GM21390 (cell line): ENCODE data around the gene ELMO2.

Experiments
- ATAC-seq: cut with Tn5 transposase; IDR thresholded peaks from one replicate; pipeline ENCODE4 v1.9.1; 2021; ENCODE audit not compliant: unreplicated experiment

The ELMO2 gene

GRCh38 chr20:46353500-46354206 lies 52.8 kb downstream of the ELMO2 start:
- no peak for ATAC-seq

- no peak for ATAC-seq
These were observed 54.0 kb downstream of the ELMO2 start for GRCh38 chr20:46352370-46352938.

GRCh38 chr20:46351357-46352058 lies 54.9 kb downstream of the ELMO2 start:
- no peak for ATAC-seq

DNA sequence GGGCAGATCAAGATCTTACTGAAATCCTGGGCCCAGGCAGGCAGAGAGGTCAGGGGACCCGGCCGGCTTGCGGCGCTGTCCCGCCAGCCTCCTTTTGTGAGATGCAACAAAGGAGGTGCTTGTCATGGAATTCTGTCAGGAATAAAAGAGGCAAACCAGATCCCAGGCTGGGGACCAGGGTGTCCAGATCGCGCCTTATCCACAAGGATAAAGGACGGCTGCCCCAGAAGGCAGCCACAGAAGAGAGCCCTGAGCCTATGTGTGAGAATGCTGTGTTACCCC lies 55.5 kb downstream of the ELMO2 start:
- ATAC-seq: no peak

DNA sequence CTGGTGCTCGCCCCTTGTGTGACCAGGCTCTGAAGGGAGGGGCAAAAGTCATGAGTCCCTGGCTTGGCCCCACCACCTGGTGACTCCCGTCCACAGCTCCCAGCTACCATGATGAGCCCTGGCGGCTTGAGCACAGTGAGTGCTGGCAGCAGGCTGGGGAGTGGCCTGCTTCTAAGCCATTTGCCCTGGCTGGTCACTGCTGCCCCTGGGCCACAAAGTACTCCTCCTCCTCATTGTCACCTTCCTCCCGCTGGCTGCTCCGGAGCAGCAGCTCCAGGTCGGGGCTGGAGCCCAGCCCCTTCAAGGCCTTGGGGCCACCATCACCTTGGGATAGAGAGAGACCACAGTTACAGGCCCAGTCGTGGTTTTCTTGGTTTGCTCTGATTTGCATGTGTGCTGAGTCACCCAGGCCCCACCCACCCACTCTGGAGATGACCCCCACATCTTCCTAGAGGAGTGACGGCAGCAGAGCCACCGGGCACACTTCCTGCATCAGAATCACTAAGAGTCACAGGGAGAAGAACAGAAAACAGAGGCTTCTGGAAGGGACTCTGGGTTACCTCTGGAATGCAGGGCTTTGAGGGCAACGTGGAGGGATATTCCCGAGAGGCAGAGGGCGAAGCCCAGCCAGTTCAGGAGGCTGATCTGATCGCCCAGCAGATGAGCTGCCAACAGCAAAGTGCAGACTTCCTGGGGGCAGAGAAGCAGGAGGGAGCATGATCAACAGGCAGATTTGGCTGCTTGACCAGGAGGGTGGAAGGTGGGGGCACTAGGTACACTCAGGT lies 56.0 kb downstream of the ELMO2 start:
- ATAC-seq: peak; percentile 73

- ATAC-seq: no peak
These were observed 56.7 kb downstream of the ELMO2 start for GRCh38 chr20:46349742-46350056.

GRCh38 chr20:46349035-46349741 lies 57.2 kb downstream of the ELMO2 start:
- ATAC-seq: no peak

DNA sequence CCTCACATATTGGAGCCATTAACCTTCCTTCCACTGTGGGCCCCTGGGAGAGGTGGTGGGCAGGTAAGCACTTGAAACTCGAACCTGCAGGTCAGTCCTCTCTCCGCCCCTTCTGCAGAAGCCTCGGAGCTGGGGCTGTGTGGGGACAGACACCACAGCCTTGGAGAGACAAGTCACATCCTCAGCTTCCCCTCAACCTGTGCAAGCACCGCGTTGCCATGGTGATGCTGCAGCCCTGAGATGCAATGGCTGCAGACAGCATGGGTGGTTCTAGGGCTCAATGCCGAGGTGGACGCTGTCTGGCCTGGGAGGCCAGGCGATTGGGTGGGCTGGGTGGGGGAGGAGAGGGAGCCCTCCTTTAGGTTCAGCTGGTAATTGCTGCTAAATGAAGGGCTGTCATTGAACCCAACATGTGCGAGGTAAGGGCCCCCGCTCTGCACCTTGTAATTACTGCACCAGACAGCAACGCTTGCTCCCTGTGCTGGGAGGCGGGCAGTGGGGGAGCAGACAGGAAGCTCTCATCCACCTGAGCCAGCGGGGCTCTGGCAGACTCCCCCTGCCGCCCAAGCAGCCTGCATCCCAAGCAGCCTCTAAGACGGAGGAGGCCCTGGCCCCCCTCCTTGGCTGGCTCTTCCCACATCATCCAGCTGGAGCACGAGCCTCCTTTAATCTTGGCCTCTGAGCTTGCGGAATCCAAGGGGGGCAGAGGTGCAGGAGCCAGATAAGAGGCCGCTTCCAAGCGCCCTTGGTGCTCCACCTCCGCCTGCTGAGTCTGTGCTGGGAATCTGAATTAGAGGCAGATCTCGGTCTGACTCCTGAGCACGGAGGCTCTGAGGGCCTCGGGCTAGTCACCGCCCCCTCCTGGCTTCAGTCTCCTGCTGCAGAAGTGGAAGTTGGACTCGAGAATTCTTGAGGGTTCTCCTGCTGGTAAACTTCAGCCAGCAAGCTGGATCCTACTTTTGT lies 58.3 kb downstream of the ELMO2 start:
- no peak for ATAC-seq

DNA sequence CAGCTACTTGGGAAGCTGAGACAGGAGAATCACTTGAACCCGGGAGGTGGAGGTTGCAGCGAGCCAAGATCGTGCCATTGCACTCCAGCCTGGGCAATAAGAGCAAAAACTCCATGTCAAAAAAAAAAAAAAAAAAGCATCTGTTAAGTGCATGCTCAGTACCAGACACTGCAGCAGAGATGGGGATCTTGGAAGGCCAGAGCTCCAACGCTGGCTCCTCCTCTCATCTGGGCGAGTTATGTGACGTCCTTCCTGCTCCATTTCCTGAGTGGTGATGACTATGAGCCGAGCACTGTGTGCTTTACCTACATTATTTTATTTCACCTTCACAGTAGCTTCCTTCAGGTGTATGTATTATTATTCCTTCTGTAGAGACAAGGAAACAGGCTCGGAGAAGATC lies 59.6 kb downstream of the ELMO2 start:
- ATAC-seq: no peak

- ATAC-seq: no peak
These were observed 61.8 kb downstream of the ELMO2 start for GRCh38 chr20:46344488-46345162.

DNA sequence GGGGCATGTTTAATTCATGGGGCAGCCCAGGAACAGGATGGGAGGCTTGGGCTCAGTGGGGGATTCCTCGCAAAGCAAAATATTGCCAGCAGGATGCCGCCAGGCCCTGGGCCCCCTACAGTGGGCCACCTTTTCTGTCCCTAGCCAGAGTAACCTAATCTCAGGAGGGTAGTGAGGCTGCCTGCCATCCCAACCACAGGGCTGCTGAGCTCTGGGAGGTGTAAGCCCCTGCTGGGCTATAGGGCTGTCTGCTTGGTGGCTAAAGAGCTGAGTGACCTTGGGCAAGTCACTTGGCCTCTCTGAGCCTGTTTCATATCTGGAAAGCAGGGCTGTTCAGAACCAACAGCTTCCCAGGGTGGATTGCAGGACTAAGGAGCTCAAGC lies 62.4 kb downstream of the ELMO2 start:
- no peak for ATAC-seq

DNA sequence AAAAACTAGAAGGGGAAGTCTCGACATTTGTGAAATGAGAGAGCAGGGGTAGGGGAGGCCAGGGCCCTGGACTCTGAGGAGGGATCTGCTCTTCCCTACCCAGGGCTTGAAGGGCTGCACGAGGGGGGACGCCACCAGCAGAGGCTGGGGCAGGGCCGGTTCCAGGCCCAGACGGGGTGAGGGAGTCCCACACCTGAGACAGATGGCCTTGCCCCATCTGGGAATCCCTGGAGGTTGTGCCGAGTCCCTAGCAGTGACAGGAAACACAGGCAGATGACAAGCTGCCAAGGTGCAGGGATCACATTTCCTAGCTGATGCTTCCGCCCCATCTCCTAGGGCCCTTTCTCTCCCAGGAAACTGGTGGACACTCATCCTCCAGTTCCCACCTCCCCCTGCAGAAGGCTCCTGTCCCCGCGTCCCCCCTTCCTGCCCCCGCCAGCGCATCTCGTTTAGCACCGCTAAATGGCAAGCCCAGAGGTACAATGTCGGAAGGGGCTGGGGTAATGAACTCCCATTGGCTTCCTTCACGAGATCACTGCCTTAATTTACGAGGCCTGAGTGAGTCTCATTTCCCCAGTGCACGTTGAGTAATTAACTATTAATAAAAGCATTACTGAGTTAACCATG lies 63.0 kb downstream of the ELMO2 start:
- no peak for ATAC-seq

- ATAC-seq: no peak
These were observed 63.7 kb downstream of the ELMO2 start for GRCh38 chr20:46342451-46343347.

- ATAC-seq: no peak
These were observed 64.4 kb downstream of the ELMO2 start for GRCh38 chr20:46342010-46342378.

DNA sequence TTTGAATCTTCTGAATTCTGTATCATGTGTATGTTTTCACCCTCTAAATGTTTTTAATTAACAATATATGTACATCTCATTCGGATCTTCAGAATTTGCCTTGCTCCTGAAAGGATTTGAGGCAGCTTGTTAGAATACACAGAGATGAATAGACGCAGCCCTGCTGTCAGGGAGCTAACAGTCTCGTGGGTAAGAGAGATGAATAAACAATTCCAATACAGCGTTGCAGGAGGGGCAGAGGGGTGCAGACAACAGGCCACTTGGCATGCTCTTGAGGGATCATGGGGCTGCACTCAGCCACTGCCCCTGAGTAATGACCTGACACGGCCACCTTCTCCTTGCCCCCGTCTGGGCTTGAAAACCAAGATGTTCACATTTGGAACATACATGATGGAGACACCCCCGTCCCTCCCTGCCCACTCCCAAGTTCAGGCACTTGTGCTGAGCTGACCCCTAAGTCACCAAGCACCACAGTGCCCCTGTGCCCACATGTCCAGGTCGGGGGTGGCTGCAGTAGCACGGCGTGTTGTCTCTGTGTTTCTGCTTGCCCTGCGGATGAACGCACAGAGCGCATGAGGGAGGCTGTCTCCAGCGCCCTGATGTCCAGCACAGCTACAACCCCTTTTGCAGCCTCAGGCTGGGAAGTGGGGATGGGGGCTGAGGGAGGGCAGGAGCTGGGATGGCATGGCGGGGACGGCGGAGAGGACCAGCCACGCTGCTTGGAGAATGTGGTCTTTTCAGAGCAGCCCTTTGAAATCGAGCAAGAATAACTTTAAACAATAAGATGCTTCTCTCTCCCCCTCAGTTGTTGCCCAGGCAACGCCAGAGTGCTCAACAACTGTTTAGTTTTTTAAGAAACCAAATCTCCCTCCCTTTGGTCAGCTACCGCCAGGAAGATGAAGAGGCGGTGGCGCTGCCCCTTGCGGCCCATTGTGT lies 65.1 kb downstream of the ELMO2 start:
- no peak for ATAC-seq

- ATAC-seq: no peak
These were observed 67.4 kb downstream of the ELMO2 start for GRCh38 chr20:46339037-46339436.

- ATAC-seq: no peak
These were observed 69.7 kb downstream of the ELMO2 start for GRCh38 chr20:46336735-46337134.
